GM18517 (cell line): Measurements from ENCODE around the gene ZMYM1.
A peak's percentile ranks its signal among the peaks of the same experiment; 100 is the strongest.
"Not testable (repeated sequence)": the region's sequence is repeated elsewhere in the genome, so short reads cannot be mapped to it uniquely, and the experiment has no call there.

ENCODE experiments used
- ATAC-seq: cut with Tn5 transposase; IDR thresholded peaks from one replicate; pipeline ENCODE4 v1.9.1; 2021; ENCODE audit warnings: mild to moderate bottlenecking, moderate library complexity; ENCODE audit not compliant: unreplicated experiment

Gene ZMYM1

GRCh38 chr1:35079003-35079930, at the start of gene ZMYM1:
ZMYM1 (plus strand) TSS chr1:35079385; CDS start chr1:35093988, 14,603 bp downstream.
- peak; percentile 73 for ATAC-seq

GRCh38 chr1:35029761-35030160, 49.4 kb upstream of the ZMYM1 start:
- no peak for ATAC-seq

GRCh38 chr1:35030338-35030737, 48.8 kb upstream of the ZMYM1 start:
- ATAC-seq: no peak

- ATAC-seq: no peak
Observed at GRCh38 chr1:35030756-35031446, 48.3 kb upstream of the ZMYM1 start.

DNA sequence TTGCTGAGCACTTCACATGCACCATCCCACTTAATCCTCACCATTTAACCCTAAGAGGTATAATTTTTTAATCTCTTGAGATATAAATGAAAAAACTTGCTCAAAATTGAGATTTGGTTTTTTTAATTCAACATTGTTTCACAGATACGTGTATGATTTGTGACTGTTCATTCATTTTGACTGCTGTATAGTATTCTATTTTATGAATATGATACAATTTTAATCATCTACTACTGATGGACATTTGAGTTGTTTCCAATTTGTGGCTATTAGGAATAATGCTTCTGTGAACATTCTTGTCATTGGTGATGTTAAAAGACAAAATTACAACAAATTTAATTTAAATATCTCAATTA, 46.8 kb upstream of the ZMYM1 start:
- ATAC-seq: no peak

- ATAC-seq: no peak
Observed at GRCh38 chr1:35033346-35033745, 45.8 kb upstream of the ZMYM1 start.

- ATAC-seq: no peak
Observed at GRCh38 chr1:35036621-35037020, 42.6 kb upstream of the ZMYM1 start.

DNA sequence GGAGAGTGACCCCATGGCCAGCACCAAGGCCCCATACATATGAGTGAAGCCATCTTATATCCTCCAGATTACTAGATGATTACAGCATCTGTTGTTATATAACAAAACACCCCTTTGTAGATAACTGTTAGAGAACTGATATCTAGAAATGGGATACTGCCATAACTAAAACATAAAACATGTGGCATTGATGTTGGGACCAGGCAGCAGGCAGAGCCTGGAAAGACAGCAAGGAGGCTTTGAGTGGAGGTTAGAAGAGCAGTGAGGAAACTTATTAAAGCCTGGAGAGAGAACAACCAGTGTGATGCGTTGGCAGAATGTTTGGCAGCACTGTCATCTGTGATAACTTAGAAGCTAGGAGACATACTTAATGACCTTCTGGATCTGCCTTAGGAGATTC, 42.0 kb upstream of the ZMYM1 start:
- ATAC-seq: no peak

GRCh38 chr1:35038723-35039122, 40.5 kb upstream of the ZMYM1 start:
- ATAC-seq: no peak

GRCh38 chr1:35043498-35043897, 35.7 kb upstream of the ZMYM1 start:
- no peak for ATAC-seq

GRCh38 chr1:35044431-35044830, 34.8 kb upstream of the ZMYM1 start:
- no peak for ATAC-seq

DNA sequence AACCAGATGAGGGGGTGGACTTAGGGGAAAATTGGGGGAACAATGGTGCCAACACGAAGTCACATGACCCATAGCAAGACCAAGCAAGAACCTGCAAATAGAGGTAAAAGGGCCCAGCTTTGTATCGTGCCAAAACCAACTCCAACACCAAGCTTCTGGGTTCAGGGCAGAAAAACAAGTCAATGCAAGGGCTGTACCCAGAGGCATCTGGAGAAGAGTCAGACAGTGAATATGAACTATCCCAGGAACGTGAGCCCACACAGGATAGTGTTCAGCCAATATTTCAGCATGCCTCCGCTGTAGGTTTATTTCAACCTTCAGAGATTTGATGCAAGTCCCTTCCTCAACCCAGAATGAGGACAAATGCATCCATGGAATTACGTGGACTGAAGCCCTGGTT, 32.5 kb upstream of the ZMYM1 start:
- no peak for ATAC-seq

GRCh38 chr1:35047188-35047858, 31.9 kb upstream of the ZMYM1 start:
- ATAC-seq: no peak

GRCh38 chr1:35049116-35049515, 30.1 kb upstream of the ZMYM1 start:
- ATAC-seq: no peak

GRCh38 chr1:35053433-35053832, 25.8 kb upstream of the ZMYM1 start:
- no peak for ATAC-seq

- not testable (repeated sequence) for ATAC-seq
Observed at GRCh38 chr1:35054282-35054681, 24.9 kb upstream of the ZMYM1 start.

- not testable (repeated sequence) for ATAC-seq
Observed at GRCh38 chr1:35058321-35058720, 20.9 kb upstream of the ZMYM1 start.

DNA sequence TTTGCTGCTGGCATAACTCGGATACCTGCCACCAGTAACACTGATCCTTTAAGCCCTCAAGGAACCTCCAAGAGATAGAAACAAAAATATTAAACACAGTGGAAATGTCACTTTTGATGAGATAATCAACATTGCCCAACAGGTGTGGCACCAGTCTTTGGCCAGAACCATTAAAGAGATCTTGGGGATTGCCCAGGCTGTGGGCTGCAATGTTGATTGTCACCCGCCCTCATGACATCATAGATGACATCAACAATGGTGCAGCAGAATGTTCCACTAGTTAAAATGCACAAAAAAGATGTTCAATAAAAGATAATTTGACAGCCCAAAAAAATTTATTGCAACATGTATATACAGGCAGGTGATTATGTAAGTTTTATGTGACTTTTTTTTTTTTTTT, 20.2 kb upstream of the ZMYM1 start:
- ATAC-seq: no peak

DNA sequence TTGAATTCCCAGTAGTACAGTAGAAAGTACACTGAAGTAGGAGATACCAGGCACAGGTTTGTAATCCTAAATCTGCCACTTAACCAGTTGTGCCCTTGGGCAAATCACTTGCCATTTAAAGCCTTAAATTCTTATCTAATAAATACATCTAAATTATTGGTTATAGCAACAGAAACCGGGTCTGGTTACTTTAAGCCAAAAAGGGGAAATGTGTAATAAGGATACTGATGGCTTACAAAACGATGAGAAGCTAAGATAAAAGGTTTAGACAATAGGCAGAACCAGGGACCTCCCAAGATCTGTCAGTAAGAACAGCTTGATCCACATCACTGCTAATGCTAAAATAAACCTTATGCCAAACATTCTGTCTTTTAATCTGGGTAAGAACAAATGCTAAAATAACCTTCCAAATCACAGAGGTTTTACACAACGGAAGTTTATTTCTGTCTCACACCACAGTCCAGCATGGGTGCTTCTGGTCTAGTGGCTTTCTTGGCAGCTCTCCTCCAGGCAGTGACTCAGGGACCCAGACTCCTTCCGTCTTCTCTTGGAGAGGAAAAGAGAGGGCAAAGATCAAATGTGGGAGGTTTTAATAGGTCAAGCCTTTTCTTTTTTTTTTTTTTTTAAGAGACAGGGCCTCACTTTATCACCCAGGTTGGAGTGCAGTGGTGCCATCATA, 16.5 kb upstream of the ZMYM1 start:
- no peak for ATAC-seq

DNA sequence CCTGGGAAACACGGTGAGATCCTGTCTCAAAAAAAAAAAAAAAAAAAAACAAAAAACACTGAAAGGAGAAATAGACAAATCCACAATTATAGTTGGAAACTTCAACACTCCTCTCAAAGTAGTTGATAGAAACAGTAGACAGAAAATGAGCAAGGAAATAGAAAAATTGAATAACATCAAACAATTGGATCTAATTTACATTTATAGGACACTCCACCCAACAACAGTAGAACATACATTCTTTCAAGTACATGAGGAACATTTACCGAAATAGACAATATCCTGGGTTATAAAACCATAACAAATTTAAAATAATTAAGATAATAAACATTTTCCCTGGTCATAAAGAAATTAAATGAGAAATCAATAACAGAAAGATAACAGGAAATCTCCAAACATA, 14.9 kb upstream of the ZMYM1 start:
- no peak for ATAC-seq

- ATAC-seq: no peak
Observed at GRCh38 chr1:35069746-35070145, 9.4 kb upstream of the ZMYM1 start.
